Left ventricle myocardium superior (tissue), 1 donor: ENCODE results near the gene SHB. TPM values are rescaled to one million over a fixed set of nuclear protein-coding genes. Genes with fewer than 3 reads are reported as not detected.
A peak's percentile ranks its signal among the peaks of the same experiment; 100 is the strongest.

Experiments
- ATAC-seq: fragments of 200-7000 bp; cut with Tn5 transposase; one replicate; pipeline ENCODE4 v1.9.1; 2020; ENCODE audit warnings: mild to moderate bottlenecking, moderate library complexity
- DNase-seq: peaks from one replicate; pipeline ENCODE4 v3.0.0-alpha.2; 2020
- intact Hi-C: fragments of 100-400 bp; cut with micrococcal nuclease; formaldehyde crosslinking; loops from one replicate; pipeline ENCODE4 v1.11.0; 2022
- total RNA-seq: library from RNA; stranded (reverse); fragmentation: NEBNext Ultra II Directional; extraction: Animal tissue kit (Norgen Biotek cat#: 25700); gene quantifications from one replicate; pipeline ENCODE4 v1.2.1, GENCODE V29; 2021
- donor health status: DM: no; HTN: yes; CAD: no; lungs with severe emphysema.

Gene SHB
- total RNA-seq, 1 donor from 2014 or later: 15.9 TPM

GRCh38 chr9:38066914-38067858, 1.8 kb downstream of the SHB start:
- intact Hi-C loops: loop anchor here (10.0 kb wide), 1 partner anchor 142 kb away; no protein-coding TSS in a partner anchor
- ATAC-seq (peak; percentile 49), DNase-seq (peak; percentile 73)

- intact Hi-C loops: loop anchor here (10.0 kb wide), 1 partner anchor 142 kb away; no protein-coding TSS in a partner anchor
- no peak for DNase-seq
- ATAC-seq: no peak
These were observed 2.7 kb downstream of the SHB start for GRCh38 chr9:38066197-38066913.

GRCh38 chr9:38065369-38066075, 3.5 kb downstream of the SHB start:
- intact Hi-C loops: loop anchor here (10.0 kb wide), 1 partner anchor 141 kb away; no protein-coding TSS in a partner anchor
- ATAC-seq (no peak), DNase-seq (no peak)

GRCh38 chr9:38064842-38065368, 4.1 kb downstream of the SHB start:
- intact Hi-C loops: loop anchor here (5.0 to 10.0 kb wide), 2 partner anchors 43 to 140 kb away; no protein-coding TSS in a partner anchor
- DNase-seq (no peak), ATAC-seq (no peak)

- intact Hi-C loops: loop anchor here (5.0 to 10.0 kb wide), 2 partner anchors 41 to 139 kb away; no protein-coding TSS in a partner anchor
- ATAC-seq (no peak), DNase-seq (no peak)
These were observed 5.7 kb downstream of the SHB start for GRCh38 chr9:38063363-38063707.

- DNase-seq: no peak
- intact Hi-C loops: loop anchor here (5.0 to 10.0 kb wide), 2 partner anchors 40 to 138 kb away; no protein-coding TSS in a partner anchor
- no peak for ATAC-seq
These were observed 6.3 kb downstream of the SHB start for GRCh38 chr9:38062498-38063362.

GRCh38 chr9:38062106-38062497, 6.9 kb downstream of the SHB start:
- no peak for ATAC-seq
- DNase-seq: no peak
- intact Hi-C loops: loop anchor here (5.0 to 10.0 kb wide), 2 partner anchors 40 to 137 kb away; no protein-coding TSS in a partner anchor

GRCh38 chr9:38061326-38061977, 7.6 kb downstream of the SHB start:
- no peak for DNase-seq
- intact Hi-C loops: loop anchor here (5.0 to 10.0 kb wide), 2 partner anchors 39 to 137 kb away; no protein-coding TSS in a partner anchor
- no peak for ATAC-seq

GRCh38 chr9:38060681-38061080, 8.3 kb downstream of the SHB start:
- ATAC-seq (peak; percentile 2), DNase-seq (no peak)
- intact Hi-C loops: loop anchor here (5.0 to 10.0 kb wide), 2 partner anchors 38 to 136 kb away; no protein-coding TSS in a partner anchor

- intact Hi-C loops: no loop called here
- ATAC-seq: peak; percentile 35
- no peak for DNase-seq
These were observed 9.6 kb downstream of the SHB start for GRCh38 chr9:38059233-38059936.

GRCh38 chr9:38058452-38059232, 10.4 kb downstream of the SHB start:
- ATAC-seq: peak; percentile 80
- DNase-seq: no peak
- intact Hi-C loops: no loop called here

- DNase-seq: peak; percentile 59
- intact Hi-C loops: no loop called here
- peak; percentile 72 for ATAC-seq
These were observed 11.4 kb downstream of the SHB start for GRCh38 chr9:38057416-38058195.

- DNase-seq (no peak), ATAC-seq (no peak)
- intact Hi-C loops: no loop called here
These were observed 14.4 kb downstream of the SHB start for GRCh38 chr9:38054653-38055052.

GRCh38 chr9:38053697-38054461, 15.1 kb downstream of the SHB start:
- intact Hi-C loops: no loop called here
- no peak for ATAC-seq
- DNase-seq: no peak
